H54 (cell line): ENCODE data around the gene OLR1.

Experiments
- DNase-seq: peaks from one replicate; pipeline ENCODE4 v3.0.0; 2011; ENCODE audit warnings: low spot score, mixed read lengths; ENCODE audit not compliant: insufficient read length
- FAIRE-seq: peaks from 3 replicates; lab custom pipeline; 2011; peaks lifted over from hg19 to GRCh38; lab: Jason Lieb, UNC
- POLR2A ChIP-seq: IDR thresholded peaks from 2 replicates; pipeline ENCODE4 v1.6.1; 2011; ENCODE audit warnings: low read depth, mild to moderate bottlenecking, low read length

The OLR1 gene

DNA sequence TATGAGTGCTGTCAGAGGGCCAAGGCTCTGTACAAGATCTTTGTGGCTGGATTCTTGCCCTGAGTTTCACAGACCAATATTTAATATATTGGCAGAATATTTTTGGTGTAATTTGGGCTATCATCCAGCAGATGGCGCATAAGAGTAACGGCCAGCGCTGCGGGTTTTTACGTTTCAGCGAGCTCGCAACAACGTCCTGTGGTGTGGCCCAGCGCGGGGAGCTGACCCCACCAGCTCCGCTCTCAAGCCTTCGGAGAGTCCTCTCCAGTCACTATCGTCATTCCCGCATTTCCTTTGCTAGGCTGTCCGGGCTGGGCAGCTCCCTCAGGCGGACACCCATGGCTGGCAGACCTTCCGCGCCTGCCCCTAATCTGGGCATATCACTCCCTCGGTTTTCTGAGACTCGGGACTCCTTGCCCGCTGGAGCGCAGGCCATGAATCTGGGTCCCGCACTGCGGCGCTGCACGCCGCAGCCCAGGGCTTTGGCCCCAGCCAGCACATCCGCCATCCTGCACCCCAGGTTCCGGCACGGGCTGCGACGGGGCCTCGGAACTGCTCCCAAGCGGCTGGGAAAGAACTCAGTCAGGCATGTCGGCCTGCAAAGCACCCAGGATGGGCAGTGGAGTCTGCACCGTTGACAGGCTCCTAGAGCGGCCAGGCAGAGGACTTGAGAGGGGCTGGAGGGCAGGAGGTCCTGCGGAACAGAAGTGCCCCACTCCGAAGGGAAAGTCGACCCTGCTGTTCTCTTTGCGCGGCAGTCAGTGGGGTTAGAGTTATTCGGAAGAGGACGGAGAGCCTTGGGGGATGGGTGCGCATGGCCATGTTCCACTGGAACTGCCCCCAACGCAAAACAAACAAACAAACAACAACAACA, 18.4 kb downstream of the OLR1 start:
- DNase-seq: peak; percentile 26
- TF ChIP-seq POLR2A: no peak
- FAIRE-seq: peak; percentile 27

DNA sequence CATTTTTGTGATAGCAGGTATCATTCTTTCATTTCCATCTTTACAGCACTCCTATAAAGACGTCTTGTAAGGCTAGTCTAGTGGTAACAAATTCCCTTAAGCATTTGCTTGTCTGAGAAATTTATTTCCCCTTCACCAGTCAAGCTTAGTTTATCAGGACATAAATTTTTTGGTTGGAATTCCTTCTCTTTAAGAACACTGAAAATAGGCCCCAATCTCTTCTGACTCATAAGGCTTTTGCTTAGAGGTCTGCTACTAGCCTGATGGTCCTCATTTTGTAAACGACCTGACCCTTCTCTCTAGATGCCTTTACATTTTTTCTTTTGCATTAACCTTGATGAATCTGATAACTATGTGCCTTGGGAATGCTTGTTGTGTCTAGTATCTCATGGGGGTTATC, 20.3 kb downstream of the OLR1 start:
- no peak for TF ChIP-seq POLR2A
- DNase-seq (no peak), FAIRE-seq (no peak)

DNA sequence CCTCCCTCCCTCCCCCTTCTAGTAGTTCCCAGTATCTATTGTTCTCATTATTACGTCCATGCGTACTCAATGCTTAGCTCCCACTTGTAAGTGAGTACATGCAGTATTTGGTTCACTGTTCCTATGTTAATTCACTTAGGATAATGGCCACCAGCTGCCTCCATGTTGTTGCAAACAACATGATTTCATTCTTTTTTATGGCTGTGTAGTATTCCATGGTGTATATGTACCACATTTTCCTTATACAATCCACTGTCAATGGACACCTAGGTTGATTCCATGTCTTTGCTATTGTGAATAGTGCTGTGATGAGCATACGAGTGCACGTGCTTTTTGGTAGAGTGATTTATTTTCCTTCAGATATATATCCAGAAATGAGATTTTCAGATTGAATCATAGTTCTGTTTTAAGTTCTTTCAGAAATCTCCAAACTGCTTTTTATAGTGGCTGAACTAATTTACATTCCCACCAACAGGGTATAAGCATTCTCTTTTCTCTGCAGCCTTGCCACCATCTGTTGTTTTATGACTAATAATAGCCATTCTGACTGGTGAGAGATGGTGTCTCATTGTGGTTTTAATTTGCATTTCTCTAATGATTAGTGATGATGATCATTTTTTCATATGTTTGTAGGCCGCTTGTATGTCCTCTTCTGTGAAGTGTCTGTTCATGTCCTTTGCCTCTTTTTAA, 24.1 kb downstream of the OLR1 start:
- no peak for FAIRE-seq

DNA sequence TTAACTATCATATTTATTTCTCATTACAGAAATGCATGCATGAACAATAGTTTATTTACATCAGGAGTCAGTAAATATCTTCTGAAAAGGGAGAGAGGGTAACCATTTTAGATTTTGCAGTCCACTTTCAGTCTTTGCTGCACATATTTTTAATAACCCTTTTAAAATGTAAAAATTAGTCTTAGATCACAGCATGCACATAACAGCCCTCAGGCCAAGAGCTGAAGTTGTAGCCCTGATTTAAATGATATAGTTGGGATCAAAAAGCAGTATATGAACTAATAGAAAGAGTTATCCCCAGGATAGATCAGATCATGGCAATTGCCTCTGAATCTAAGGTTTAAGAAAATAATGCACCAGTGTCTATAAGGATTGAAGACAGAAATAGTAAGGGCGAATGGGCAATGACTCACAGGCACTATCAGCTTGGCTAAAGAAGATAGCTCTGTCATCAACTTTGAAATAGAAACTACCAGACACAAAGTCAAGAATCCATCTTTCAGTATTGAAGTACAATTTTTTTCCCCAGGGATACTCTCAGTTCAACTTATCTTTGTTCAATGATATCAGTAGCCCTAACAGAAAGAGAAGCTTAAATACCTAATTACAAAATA, 28.8 kb downstream of the OLR1 start:
- FAIRE-seq (no peak), DNase-seq (no peak)
- TF ChIP-seq POLR2A: no peak

More for the DNA sequence above, 24.1 kb downstream of the OLR1 start:
- no peak for TF ChIP-seq POLR2A
- no peak for DNase-seq

DNA sequence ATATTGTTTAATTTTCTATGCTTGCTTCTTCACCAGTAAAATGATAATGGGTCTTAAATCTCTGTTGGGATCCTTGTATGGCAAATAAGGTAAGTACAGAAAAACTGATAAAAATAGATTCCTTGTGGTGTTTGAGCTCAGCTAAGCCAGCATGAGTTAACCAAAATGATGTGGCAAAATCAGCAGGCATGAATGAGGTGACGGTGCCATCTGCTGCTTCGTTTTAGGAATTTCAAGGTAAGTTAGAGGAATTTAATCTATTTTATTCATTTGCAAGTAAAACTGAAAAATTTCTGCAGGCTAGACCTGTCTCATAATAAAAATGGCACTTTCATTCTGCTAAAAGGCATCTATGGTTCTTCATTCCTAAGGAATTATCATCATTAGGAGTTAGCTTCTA, 31.9 kb downstream of the OLR1 start:
- TF ChIP-seq POLR2A: no peak
- FAIRE-seq (peak; percentile 82), DNase-seq (no peak)

DNA sequence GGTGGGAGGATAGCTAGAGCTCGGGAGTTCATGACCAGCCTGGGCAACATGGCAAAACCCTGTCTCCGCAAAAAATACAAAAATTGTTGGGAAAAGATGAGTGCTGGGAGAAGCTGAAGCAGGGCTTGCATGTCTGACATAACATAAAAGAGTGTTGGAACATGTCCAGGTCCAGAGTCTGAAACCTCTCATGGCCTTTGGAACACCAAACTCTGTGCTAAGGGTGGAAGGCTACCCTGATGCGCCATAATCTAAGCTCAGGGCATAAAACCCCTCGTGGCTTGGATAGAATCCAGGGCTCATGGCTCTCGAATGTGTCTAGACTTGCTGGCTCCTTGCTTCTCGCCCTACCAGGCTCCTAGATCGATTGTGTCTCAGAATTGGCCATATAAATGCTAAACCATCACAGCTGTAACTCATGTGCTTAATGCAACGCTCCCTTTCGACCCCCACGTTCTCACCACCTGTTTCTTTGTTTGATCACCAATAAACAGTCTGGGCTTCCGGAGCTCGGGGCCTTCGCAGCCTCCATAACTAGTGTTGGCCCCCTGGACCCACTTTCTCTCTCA, 35.2 kb downstream of the OLR1 start:
- DNase-seq (no peak), FAIRE-seq (no peak)
- no peak for TF ChIP-seq POLR2A

DNA sequence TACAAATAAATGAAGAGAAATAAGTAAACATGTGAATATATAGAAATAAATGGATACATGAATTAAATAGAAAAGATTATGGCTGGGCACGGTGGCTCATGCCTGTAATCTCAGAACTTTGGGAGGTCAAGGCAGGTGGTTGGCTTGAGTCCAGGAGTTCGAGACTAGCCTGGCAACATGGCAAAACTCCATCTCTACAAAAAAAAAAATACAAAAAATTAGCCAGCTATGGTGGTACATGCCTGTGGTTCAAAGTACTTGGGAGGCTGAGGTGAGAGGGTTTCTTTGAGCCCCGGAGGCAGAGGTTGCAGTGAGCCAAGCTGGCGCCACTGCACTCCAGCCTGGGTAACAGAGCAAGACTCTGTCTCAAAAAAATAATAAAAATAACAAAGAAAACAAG, 36.8 kb downstream of the OLR1 start:
- DNase-seq: no peak
- FAIRE-seq: no peak
- no peak for TF ChIP-seq POLR2A

DNA sequence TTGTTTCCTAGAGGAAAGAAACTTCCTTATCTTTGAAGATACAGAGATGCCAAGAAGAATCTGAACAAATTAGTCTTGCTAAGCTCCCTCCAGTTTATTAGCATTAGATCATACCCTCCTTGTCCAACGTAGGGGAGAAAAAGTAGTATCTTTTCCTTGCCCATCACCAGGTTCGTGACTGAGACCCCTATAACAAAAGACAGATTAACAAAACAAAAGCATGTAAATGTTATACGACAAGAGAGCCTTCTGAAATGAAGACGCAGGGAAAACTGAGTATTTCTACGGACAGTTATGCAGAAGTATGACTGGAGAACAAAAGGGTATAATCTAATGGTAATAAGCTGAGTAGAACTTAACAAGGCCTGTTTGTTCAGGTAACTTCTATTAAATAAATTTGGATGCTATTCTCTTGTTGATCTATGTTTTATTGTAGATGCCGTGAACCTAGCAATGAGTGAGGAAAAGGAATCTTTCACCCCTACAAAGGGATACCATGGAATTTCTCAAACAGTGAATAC, 39.0 kb downstream of the OLR1 start:
- FAIRE-seq (no peak), DNase-seq (no peak)
- no peak for TF ChIP-seq POLR2A

DNA sequence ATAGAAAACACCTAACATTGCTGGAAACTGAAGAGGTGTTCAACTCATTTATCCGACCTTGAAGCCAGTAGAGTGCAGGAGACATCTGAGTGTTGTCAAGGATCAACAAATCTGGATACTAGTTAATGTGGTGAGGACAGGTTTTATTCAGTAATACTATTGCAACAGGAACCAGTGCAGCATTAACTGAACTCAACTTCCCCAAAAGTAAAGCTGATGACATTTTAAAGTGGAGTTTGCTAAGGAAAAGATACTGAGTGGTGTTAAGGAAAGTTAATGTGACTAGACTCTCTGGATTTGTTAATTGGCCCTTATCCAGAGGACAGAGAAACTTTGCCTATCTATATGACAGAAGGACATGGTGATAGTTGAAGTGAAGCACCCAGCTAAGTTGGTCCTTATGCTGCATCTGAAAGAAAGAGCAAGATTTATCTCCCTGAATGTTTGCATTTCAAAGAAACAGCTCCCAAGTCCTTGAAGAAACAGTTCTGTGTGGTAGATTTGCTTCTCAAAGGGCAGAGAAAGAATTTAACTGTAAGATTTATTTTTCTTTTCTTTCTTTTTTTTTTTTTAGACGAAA, 40.7 kb downstream of the OLR1 start:
- no peak for TF ChIP-seq POLR2A
- FAIRE-seq (no peak), DNase-seq (no peak)

DNA sequence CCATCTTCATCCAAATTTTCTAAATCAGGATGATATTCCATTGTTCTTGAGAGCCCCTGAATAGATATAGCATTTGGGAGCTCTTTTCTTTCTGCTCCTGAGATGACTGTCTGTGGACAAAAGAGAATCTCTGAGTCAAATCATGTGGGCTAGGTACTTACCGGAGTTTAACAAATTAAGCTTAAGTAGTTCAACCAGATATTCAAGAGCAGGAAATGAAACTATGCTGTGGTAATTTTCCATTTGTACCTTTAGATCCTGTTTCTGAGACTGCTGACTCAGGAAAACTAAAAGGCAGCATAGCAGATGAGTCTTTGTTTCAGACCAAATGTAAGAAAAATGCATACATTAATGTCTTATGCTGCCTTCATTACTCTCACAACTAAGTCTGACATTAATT, 41.9 kb downstream of the OLR1 start, which contains the start of gene CLEC7A:
CLEC7A (minus strand) TSS at position 158 of the 400 bp plus-strand sequence; CDS start at position 41, 117 bp downstream.
- TF ChIP-seq POLR2A: no peak
- FAIRE-seq (no peak), DNase-seq (no peak)

DNA sequence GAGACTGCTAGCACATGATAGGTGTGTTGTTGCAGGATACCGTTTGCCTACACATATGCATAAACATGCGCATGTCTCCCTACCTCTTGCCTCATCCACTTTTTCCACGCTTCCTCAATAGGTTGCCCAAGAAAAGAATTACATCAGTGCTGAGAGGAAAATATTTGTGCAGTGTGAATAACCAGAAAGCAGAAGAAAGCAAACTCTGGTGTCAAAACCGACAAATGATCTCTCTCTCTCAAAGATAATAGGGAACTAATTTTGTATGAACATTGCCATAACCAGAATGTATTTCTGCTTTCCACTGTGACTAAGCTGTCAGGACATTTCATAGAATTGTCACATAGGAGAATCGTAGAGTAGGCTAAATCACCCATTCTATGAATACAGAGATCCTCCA, 43.2 kb downstream of the OLR1 start:
- FAIRE-seq: no peak
- no peak for DNase-seq
- TF ChIP-seq POLR2A: no peak

DNA sequence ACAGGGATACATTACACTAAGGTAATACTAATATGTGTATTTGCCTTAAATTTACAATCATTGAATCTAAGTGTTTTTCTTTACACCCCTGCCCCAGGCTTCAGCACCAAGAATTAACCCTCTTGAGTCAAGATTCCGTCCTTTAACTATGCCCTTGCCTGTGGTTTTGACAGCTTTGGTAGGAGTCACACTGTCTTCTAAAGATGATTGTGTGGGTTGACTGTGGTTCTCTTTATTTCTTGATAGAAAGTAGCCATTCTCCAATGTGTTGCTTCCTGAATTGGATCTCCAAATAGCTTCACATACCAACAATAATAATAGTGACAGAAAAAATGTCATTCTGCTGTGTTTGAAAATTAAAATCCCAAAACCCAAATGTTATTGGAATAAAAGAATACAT, 45.5 kb downstream of the OLR1 start:
- no peak for FAIRE-seq
- no peak for DNase-seq
- no peak for TF ChIP-seq POLR2A

DNA sequence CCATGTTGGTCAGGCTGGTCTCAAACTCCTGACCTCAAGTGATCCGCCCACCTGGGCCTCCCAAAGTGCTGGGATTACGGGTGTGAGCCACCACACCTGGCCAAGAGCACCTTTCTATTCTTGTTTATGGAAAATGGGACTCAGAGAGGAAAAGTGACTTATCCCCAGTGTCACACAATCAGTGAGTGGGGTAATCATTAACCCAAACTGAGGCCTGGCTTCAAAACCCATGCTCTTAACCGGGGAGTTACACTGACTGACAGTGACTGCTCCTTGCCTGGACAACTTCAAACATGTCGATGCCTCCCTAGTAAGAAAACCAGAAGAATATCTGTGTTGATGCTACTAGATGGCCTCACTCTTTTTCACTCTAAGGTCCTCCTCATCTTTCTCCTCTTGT, 49.2 kb downstream of the OLR1 start:
- DNase-seq: no peak
- TF ChIP-seq POLR2A: no peak
- no peak for FAIRE-seq
